Hematopoietic multipotent progenitor cell treated with erythropoietin and hydrocortisone succinate and interleukin-3 and kit ligand, for 17 days (in vitro differentiated cells): ENCODE measurements around the gene CEP63.

Experiments used
- DNase-seq: peaks from one replicate; pipeline ENCODE4 v3.0.0-alpha.2; 2015; ENCODE audit warnings: low spot score

Gene CEP63

DNA sequence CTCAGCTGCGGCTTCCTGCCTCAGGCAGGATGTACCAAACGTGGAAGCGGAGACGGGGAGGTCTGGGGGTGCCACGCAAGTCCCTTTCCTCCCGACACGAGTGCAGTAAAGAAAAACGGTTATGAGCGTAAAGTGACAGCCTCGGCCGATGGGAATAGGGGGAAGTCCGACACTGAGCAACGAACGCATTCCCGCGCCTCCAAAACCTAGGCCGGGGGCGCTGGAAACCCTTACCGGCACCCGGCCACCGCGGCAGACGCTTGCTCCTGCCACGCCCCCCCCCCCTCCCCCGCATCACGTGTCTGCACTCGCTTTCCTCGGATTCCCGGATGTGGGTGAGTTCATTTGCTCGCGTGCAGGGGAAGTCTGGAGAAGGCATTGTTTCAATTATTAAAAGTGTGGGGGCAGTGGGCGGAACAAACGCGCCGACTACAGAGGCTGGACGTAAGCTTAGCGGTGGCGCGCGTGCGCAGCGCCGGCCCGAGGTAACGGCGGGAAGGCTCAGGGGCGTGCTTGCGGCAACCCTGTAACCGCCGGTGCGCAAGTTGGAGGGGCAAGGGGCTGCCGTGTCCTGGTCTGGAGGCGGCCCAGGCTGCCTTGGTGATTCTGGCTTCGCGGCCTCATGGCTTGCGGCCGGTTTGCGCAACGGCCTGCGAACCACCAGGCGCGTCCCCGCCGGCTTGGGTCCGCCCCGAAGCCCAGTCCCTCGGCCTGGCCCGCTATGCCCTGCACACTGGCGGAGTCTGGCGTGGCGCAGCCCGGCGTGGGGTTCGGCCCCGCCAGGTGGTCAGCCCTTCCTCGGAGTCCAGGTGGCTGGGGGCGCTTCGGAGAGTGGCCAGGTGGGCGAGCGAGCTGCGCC, at the start of gene CEP63, which contains the start of gene ANAPC13:
TSS of gene CEP63 (plus strand) at position 340 of the 859 bp plus-strand sequence. CDS start 9,264 bp downstream, outside the sequence.
TSS of gene ANAPC13 (minus strand) at position 268 of the 859 bp plus-strand sequence. CDS start 3,081 bp downstream, outside the sequence.
- DNase-seq: peak; percentile 84

GRCh38 chr3:134437211-134437752, 48.6 kb upstream of the CEP63 start:
- no peak for DNase-seq

DNA sequence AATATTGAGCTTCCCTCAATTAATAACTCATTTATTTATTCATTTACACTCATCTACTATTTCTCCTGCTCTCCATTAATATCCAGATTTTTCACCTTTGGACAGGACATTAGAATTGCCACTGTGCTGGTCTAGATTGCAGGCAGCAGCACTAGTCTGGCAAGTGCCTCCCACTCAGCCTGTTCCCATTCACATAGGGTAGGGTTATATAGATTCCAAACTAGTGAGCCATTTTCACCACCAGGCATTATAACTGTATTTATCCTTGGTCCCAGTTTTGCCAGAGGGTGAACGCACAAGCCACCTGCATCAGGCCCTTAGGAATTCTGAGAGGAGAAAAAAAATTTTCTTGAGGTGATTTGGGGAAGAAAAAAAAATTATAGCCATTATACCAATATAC, 44.5 kb upstream of the CEP63 start:
- DNase-seq: no peak

DNA sequence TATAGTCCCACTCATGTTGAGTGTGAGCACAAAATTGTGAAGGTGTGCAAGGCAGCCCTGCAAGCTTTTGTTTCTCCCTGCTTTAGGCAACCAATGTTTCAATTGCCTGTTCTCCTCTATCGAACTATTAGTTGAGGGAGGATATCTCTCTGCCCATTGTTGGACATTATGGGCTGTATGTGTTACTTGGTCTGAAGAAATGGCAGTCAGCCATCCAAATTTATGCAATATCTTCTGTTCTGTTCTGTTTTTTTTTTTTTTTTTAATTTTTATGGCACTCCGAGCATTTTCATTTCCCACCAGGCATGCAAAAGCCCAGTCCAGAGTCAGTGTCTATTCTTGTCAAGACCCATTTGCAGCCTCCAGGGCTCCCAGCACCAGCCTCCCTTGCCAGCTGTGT, 44.0 kb upstream of the CEP63 start:
- no peak for DNase-seq

DNA sequence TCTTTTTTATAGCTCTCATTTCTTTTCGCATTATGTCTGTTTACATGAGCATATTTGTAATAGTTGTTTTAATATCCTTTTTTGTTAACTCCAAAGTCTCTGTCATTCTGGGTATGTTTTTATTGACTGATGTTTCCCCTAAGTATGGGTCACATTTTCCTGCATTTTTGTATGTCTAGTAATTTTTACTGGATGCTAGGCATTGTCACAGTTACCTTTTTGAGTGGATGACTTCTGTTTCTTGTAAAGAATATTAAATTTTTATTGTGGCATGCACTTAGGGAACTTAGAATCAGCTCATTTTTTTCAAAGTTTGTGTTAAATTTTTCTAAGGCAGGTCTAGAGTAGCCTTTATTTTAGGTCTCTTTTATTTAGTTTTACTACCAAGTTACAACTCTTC, 40.8 kb upstream of the CEP63 start:
- DNase-seq: no peak

DNA sequence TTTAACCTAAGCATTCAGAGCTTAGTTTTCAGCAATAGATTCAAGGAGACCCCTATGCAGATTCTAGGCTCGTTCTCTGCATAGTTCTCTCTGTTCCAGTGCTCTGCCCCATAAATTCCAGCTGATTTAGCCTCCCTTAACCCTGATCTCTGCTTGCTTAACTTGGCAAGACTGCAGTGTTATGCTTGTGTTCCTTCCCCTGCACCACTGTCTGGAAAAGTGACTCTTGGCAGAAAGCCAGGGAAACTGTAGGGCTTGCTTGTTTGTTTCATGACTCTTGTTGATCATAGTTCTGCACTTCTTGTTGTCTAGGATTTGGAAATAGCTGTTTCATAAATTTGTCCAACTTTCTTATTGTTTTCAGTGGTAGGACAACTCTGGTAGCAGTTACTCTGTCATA, 40.2 kb upstream of the CEP63 start:
- no peak for DNase-seq

DNA sequence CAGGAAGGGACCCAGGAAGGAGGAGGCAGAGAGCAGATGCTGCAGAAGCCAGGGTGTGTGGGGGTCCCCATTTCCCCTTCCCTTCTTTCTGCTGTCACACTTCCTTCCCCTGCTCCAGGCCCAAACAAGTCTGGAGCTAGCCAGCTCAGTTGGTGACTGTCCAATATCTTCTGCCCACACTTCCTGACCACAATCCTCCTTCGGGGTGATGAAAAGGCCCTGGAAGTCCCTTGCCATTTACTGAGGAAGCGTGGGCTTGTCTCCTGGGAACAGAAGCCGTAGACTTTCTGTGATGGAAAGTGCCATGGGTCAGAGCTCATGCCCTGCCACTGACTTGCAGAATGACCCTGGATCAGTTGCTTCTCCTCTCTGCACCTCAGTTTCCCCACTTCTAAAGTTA, 39.1 kb upstream of the CEP63 start:
- DNase-seq: no peak

- no peak for DNase-seq
Observed at GRCh38 chr3:134447351-134447750, 38.5 kb upstream of the CEP63 start.

- no peak for DNase-seq
Observed at GRCh38 chr3:134448664-134449063, 37.2 kb upstream of the CEP63 start.

- DNase-seq: no peak
Observed at GRCh38 chr3:134449277-134449676, 36.6 kb upstream of the CEP63 start.

DNA sequence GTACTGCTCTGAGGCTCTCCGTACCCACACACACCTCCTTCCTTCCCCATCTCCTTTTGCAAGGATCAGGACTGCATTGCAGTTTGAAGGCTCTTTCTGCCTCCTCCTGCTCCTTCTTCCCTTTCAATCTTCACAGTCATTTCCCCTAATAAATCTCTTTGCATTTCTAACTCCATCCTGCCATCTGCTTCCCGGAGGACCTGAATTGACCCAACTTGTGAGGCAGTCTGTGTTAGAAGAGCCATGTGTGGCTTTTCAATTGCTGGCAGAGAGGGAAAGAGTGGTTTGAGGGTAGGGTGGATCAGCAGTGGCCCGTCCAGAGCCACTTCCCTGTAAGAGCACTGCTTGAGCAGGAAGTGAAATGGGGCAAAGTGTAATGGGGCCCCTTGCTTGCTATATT, 35.9 kb upstream of the CEP63 start:
- no peak for DNase-seq

- no peak for DNase-seq
Observed at GRCh38 chr3:134453631-134454030, 32.2 kb upstream of the CEP63 start.

DNA sequence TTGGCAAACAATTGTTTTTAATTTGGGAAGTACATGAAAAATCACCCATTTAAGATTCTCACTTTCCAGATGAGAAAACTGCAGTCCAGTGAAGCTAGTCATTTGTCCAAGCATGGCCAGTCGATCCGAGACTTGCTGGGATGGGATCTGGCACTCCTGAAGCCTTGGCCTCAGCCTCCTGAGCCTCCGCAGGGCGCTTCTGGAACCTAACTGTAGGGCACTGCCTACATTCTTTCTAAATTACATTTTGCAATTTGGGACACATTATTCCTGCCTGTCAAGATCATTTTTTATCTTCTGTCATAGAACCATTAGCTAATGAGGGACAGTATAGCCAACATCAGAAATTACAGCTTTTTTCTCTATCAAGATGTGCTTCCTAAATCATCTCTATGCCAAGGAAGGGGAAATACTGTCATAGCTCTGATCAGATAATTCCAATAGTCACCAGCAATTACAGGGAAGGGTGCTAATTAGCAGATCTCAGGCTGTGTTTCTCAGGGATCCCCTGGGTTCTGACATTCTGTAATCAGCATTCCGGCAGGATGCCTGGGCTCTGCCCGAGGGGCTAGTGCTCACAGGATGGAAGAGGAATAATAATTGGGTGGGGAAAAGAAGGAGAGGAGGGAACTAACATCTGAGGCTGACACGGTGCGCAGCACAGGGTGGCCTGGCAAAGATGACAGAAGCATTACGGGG, 28.3 kb upstream of the CEP63 start:
- no peak for DNase-seq

GRCh38 chr3:134458406-134458945, 27.4 kb upstream of the CEP63 start:
- DNase-seq: no peak

DNA sequence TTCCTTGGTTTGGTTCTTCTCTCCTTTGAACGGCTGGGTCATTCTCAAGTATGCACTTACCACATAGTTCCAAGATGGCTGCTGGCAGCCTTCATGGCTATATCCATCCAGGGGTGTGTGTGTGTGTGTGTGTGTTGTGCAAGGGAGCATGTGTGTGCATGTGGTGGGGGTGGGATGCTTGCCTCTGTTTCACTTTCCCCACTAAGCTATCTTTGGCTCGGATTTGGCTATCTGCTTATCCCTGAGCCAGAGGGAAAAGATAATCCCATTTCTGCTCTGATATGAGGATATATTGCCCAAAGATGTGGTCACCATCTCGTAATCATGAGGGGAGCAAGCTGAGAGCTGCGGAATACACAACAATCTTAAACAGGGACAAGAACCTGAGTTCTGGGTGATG, 26.3 kb upstream of the CEP63 start:
- DNase-seq: no peak

- DNase-seq: no peak
Observed at GRCh38 chr3:134460965-134461364, 24.9 kb upstream of the CEP63 start.

DNA sequence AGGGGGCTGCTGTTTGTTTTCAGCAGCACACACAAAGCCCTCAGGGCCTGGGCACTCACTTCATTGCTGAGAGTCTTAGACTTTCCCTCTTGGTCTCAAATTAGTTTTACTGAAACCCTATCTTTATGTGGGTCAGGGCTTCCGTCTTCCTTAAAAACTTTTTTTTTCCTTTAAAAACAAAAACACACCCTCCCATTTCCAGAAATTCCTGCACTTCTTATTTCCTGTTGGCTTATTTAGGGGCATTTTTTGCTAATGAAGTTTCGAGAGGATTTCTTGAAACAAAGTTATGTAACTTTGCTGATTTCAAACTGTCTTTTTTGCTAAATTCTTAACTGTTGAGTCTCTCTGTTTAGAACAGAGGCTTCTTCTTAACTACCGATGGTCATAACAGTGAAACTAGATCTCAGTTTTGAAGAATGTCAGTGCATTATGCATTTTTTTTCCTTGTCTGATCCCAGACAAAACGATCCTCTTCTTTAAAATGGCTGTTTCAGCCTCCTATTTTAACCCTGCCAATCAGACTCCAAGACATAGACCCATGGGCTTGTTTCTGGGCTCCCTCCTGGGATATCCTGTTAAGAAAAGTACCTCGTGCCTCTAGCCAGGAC, 23.4 kb upstream of the CEP63 start:
- DNase-seq: no peak

DNA sequence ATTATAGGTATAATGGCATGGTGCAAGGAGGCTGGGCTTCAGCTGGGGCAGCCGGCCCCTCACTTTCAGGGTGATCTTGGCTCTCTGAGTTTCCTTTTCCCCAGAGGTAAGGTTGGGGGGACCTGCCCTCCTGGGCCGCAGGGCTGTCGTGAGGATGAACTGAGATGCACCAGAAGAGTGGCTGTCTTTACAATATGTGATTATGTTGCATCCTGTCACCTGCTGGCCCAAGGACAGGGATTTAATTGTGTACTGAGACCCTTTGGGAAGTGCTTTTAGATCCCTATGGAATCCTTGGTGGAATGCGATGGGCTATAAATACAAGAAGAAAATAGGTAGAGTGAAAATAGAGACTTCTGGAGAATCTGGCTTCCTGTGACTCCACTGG, 22.2 kb upstream of the CEP63 start:
- DNase-seq: no peak

GRCh38 chr3:134464064-134464688, 21.7 kb upstream of the CEP63 start:
- DNase-seq: no peak

- DNase-seq: no peak
Observed at GRCh38 chr3:134464689-134465365, 21.0 kb upstream of the CEP63 start.

DNA sequence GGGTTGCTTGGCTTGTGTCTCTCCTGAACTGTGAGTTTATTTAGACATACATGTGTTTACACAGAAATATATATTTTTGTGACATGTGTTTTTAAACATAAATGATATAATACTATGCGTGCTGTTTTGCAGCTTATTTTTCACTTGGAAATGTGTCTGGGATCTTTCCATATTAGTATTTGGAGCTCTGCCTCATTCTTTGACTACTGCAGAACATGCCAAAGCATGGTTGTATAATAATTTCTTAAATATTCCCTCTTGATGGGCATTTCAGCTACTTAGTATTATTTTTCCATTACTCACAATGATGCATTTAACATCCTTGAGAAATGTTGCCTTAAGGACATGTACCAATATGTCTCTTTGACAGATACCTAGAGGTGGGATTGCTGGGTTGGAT, 19.5 kb upstream of the CEP63 start:
- DNase-seq: no peak
